HepG2 (cell line): ENCODE results near the gene GPS1. TPM values are rescaled to one million over a fixed set of nuclear protein-coding genes. Genes with fewer than 3 reads are reported as not detected.

Experiments
- AGO2 ChIP-seq: fragments of 200-400 bp; formaldehyde crosslinking; optimal IDR thresholded peaks from 2 replicates; pipeline ENCODE3; 2017; ENCODE audit warnings: mild to moderate bottlenecking, low read depth, low read length, moderate library complexity
- ATAD3A ChIP-seq: sonication (generic); formaldehyde crosslinking; IDR thresholded peaks from 2 replicates; pipeline ENCODE4 v1.4.0; 2020; ENCODE audit warnings: missing genetic modification reagents
- ATF3 ChIP-seq: sonication (generic); formaldehyde crosslinking; IDR thresholded peaks from 2 replicates; pipeline ENCODE4 v1.4.0; 2020; ENCODE audit warnings: missing genetic modification reagents
- CSRNP1 ChIP-seq: sonication (generic); formaldehyde crosslinking; IDR thresholded peaks from 2 replicates; pipeline ENCODE4 v1.8.1; 2023; ENCODE audit warnings: mild to moderate bottlenecking, missing genetic modification reagents
- FLYWCH1 ChIP-seq: sonication (generic); formaldehyde crosslinking; IDR thresholded peaks from 2 replicates; pipeline ENCODE4 v1.8.1; 2023; ENCODE audit warnings: mild to moderate bottlenecking, missing genetic modification reagents
- HNRNPLL ChIP-seq: fragments of 200-400 bp; formaldehyde crosslinking; IDR thresholded peaks from 2 replicates; pipeline ENCODE4 v1.6.1; 2017; ENCODE audit warnings: mild to moderate bottlenecking, low read depth, low read length; ENCODE audit not compliant: poor library complexity, severe bottlenecking
- KDM5B ChIP-seq: sonication (generic); formaldehyde crosslinking; IDR thresholded peaks from 2 replicates; pipeline ENCODE4 v1.4.0; 2020; ENCODE audit warnings: missing genetic modification reagents, mild to moderate bottlenecking, borderline replicate concordance
- MAFG ChIP-seq: sonication (generic); formaldehyde crosslinking; IDR thresholded peaks from 2 replicates; pipeline ENCODE4 v1.5.1; 2020; ENCODE audit warnings: mild to moderate bottlenecking, missing genetic modification reagents
- MXI1 ChIP-seq: IDR thresholded peaks from 3 replicates; pipeline ENCODE4 v1.6.1; 2012; ENCODE audit warnings: low read depth, low read length, inconsistent platforms, borderline replicate concordance
- PCBP1 ChIP-seq: fragments of 200-400 bp; formaldehyde crosslinking; IDR thresholded peaks from 2 replicates; pipeline ENCODE4 v1.6.1; 2017; ENCODE audit warnings: mild to moderate bottlenecking, low read depth, low read length, borderline replicate concordance
- SP2 ChIP-seq: sonication (generic); formaldehyde crosslinking; IDR thresholded peaks from 2 replicates; pipeline ENCODE4 v1.5.1; 2020; ENCODE audit warnings: mild to moderate bottlenecking, missing genetic modification reagents
- TAF15 ChIP-seq: fragments of 200-400 bp; formaldehyde crosslinking; IDR thresholded peaks from one replicate; pipeline ENCODE4 v1.6.1; 2018; ENCODE audit warnings: mild to moderate bottlenecking, low read depth, low read length; ENCODE audit not compliant: poor library complexity, severe bottlenecking
- TOPORS ChIP-seq: sonication (generic); formaldehyde crosslinking; IDR thresholded peaks from 2 replicates; pipeline ENCODE4 v1.8.0; 2023; ENCODE audit warnings: mild to moderate bottlenecking, missing genetic modification reagents
- TRAFD1 ChIP-seq: sonication (generic); formaldehyde crosslinking; IDR thresholded peaks from 2 replicates; pipeline ENCODE4 v1.5.1; 2020; ENCODE audit warnings: missing genetic modification reagents, mild to moderate bottlenecking, borderline replicate concordance
- ZFP90 ChIP-seq: sonication (generic); formaldehyde crosslinking; IDR thresholded peaks from 2 replicates; pipeline ENCODE4 v1.8.0; 2022; ENCODE audit warnings: missing genetic modification reagents, mild to moderate bottlenecking, inconsistent platforms, borderline replicate concordance
- ZNF142 ChIP-seq: sonication (generic); formaldehyde crosslinking; IDR thresholded peaks from 2 replicates; pipeline ENCODE4 v1.4.0; 2020; ENCODE audit warnings: missing genetic modification reagents
- ZNF3 ChIP-seq: IDR thresholded peaks from 2 replicates; pipeline ENCODE4 v1.7.0; 2017; ENCODE audit warnings: inconsistent platforms
- ZNF552 ChIP-seq: sonication (generic); formaldehyde crosslinking; IDR thresholded peaks from 2 replicates; pipeline ENCODE4 v1.9.0; 2022; ENCODE audit warnings: missing genetic modification reagents, mild to moderate bottlenecking, borderline replicate concordance
- ZNF605 ChIP-seq: sonication (generic); formaldehyde crosslinking; IDR thresholded peaks from 2 replicates; pipeline ENCODE4 v1.8.0; 2022; ENCODE audit warnings: mild to moderate bottlenecking, missing genetic modification reagents
- ZNF768 ChIP-seq: sonication (generic); formaldehyde crosslinking; IDR thresholded peaks from 2 replicates; pipeline ENCODE4 v1.4.0; 2020; ENCODE audit warnings: missing genetic modification reagents
- ZSCAN21 ChIP-seq: sonication (generic); formaldehyde crosslinking; IDR thresholded peaks from 2 replicates; pipeline ENCODE4 v1.8.0; 2022; ENCODE audit warnings: mild to moderate bottlenecking, missing genetic modification reagents, moderate library complexity, borderline replicate concordance
- polyA plus RNA-seq, 8 experiments: library from polyadenylated mRNA; depleted of rRNA in 3 of 8; stranded (reverse) in 7 of 8; unstranded in 1 of 8; fragments of >200 nt; fragmentation: Illumina TruSeq in 4 of 8; extraction: Trizol in 4 of 8; gene quantifications; 2 replicates each; pipeline versions ENCODE4 v1.2.1 to v1.2.3, GENCODE V29; 2011 to 2016; ENCODE audit warnings: low read depth in 4 of 8, missing spikeins in 1 of 8, mixed read lengths in 1 of 8; ENCODE audit not compliant: insufficient read depth in 1 of 8
- total RNA-seq, 5 experiments: library from RNA; depleted of rRNA; stranded (reverse); fragments of >200 nt; fragmentation: Illumina TruSeq; extraction: Trizol; gene quantifications; 2 replicates each; pipeline ENCODE4 v1.2.3, GENCODE V29; 2016; ENCODE audit warnings: low read depth in 1 of 5

Gene GPS1
- total and polyA plus RNA-seq, 2 of the 13 experiments (the other 11 are each of a cell fraction or from before 2014, with no cell fraction given) = 124 to 128 TPM

GRCh38 chr17:82080789-82081464 is 29.2 kb downstream of the GPS1 start (continued):
- no peak for TF ChIP-seq CSRNP1
- TF ChIP-seq ZNF552 (CRISPR knock-in tag) = 0 out of 2 replicates have a peak, but pooled peaks have one; percentile 43
- no peak for TF ChIP-seq TRAFD1
- no peak for TF ChIP-seq PCBP1
- no peak for TF ChIP-seq MXI1
- TF ChIP-seq ATF3 (CRISPR knock-in tag) = no peak
- 0 out of 2 replicates have a peak, but pooled peaks have one; percentile 7 for TF ChIP-seq ZNF768
- TF ChIP-seq AGO2 = peak; percentile 97
- no peak for TF ChIP-seq HNRNPLL
- no peak for TF ChIP-seq MAFG (CRISPR knock-in tag)
- TF ChIP-seq ZSCAN21 (CRISPR knock-in tag) = 0 out of 2 replicates have a peak, but pooled peaks have one; percentile 23
- TF ChIP-seq ATAD3A (CRISPR knock-in tag) = no peak
- TF ChIP-seq TAF15 = peak; percentile 34
- TF ChIP-seq FLYWCH1 = no peak
- TF ChIP-seq ZNF142 = no peak
- no peak for TF ChIP-seq TOPORS (CRISPR knock-in tag)
- no peak for TF ChIP-seq ZNF605
- TF ChIP-seq ZFP90 = no peak
- no peak for TF ChIP-seq SP2
- TF ChIP-seq ZNF3 (CRISPR knock-in tag) = no peak
- no peak for TF ChIP-seq KDM5B (CRISPR knock-in tag)
